ENCODE results near the gene PDP2. TPM values are rescaled to one million over a fixed set of nuclear protein-coding genes. Genes with fewer than 3 reads are reported as not detected.
A peak's percentile ranks its signal among the peaks of the same experiment; 100 is the strongest.

The PDP2 gene
- total and polyA plus RNA-seq, 5 experiments from 2014 or later = 1.2 to 11.3 (median 1.8) TPM

DNA sequence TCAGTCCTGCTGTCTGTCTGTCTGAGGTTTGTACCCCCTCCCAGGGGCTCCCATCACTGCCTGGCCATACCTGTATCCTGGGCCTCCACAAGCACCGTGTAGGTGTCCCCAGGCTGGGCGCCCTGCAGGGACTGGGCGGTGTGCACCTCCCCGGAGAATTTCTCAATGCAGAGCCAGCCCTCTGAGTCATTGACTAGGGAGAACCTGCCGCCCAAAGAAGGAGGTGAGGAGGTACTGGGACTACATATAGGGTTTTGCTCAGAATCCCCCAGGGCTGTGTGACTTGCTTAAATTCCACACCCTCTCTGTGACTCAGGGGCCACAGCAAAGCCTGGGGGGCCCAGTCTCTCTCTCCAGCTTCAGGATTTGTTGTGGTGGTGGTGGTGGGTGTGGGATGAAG is 30.8 kb downstream of the PDP2 start:
- no peak for ATAC-seq
- H3K9me3 Mint-ChIP-seq = no peaks in the 10 kb centered on the region
- peaks cover 3 to 5% (median 3%) of the 10 kb centered on the region in 4 donors for H3K4me1 Mint-ChIP-seq
- H3K27ac Mint-ChIP-seq = no peak overlapping the region
- no peak for DNase-seq
- peaks cover 0 to 4% (median 0%) of the 10 kb centered on the region in 5 donors for H3K27me3 Mint-ChIP-seq
- no peaks in the 10 kb centered on the region for H3K36me3 Mint-ChIP-seq
- H3K4me3 Mint-ChIP-seq = no peak overlapping the region
- POLR2A ChIA-PET = interaction anchor here (1.7 kb wide), 1 partner anchor 23 kb away, joined by 3 read pairs; the partner anchor contains the start of gene CIAO2B

- H3K27me3 Mint-ChIP-seq = peaks cover 0 to 4% (median 0%) of the 10 kb centered on the region in 5 donors
- no peak overlapping the region for H3K27ac Mint-ChIP-seq
- no peaks in the 10 kb centered on the region for H3K9me3 Mint-ChIP-seq
- DNase-seq (no peak), ATAC-seq (no peak)
- POLR2A ChIA-PET = no interaction called here
- H3K4me1 Mint-ChIP-seq = no peaks in the 10 kb centered on the region
- H3K4me3 Mint-ChIP-seq = no peak overlapping the region
- H3K36me3 Mint-ChIP-seq = no peaks in the 10 kb centered on the region
Observed at GRCh38 chr16:66911801-66912200, 31.5 kb downstream of the PDP2 start.

DNA sequence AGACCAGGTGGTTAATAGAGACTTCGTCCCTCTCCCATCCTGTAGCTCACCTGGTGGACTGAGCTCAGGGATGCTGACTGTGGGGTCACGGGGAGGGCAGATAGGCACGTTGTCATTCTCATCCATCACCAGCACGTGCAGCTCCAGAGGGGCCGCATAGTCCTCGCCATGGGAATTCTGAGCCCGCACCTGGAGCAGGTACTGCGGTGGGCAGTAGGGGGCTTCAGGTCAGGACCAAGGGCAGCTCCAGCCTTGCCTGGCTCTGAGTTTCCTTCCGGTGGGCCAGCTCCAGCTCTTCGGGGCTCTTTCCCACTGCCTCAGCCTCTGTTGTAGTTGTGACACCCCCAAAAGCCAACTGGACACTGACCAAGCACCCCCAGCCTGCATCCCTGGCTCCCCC is 32.8 kb downstream of the PDP2 start:
- no peak overlapping the region for H3K4me3 Mint-ChIP-seq
- ATAC-seq = no peak
- no peaks in the 10 kb centered on the region for H3K4me1 Mint-ChIP-seq
- no peaks in the 10 kb centered on the region for H3K9me3 Mint-ChIP-seq
- no peak for DNase-seq
- no peaks in the 10 kb centered on the region for H3K36me3 Mint-ChIP-seq
- H3K27me3 Mint-ChIP-seq = peaks cover 0 to 4% (median 1%) of the 10 kb centered on the region in 5 donors
- POLR2A ChIA-PET = interaction anchor here (0.6 kb wide), 1 partner anchor 44 kb away, joined by 3 read pairs; no protein-coding TSS in a partner anchor
- no peak overlapping the region for H3K27ac Mint-ChIP-seq

DNA sequence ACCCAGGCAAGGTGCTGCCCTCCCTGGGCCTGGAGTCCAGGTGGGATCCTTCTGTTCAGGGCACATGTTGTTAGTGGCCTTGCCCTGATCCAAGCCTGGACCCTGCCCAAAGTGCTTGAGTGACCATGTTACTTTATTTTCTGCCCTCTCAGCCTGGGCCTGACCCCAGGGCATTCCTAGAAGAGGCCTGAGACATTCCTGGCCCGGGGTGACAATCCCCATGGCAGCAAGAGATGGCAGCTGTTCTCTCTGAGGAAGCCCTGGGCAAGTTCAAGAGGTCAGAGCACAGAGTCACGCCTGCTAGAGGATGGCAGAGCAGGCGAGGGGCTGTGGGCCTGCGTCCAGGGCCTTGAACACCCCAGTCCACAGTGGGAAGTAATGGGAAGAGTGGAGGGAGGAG is 33.4 kb downstream of the PDP2 start:
- Mint-ChIP-seq H3K36me3 (no peaks in the 10 kb centered on the region), H3K9me3 (no peaks in the 10 kb centered on the region), H3K4me3 (no peak overlapping the region), H3K27me3 (peaks cover 0 to 4% (median 1%) of the 10 kb centered on the region in 5 donors), H3K27ac (peak overlapping the region in 1 of 10 donors; percentile 25), H3K4me1 (no peaks in the 10 kb centered on the region)
- ATAC-seq = no peak
- POLR2A ChIA-PET = no interaction called here
- no peak for DNase-seq

DNA sequence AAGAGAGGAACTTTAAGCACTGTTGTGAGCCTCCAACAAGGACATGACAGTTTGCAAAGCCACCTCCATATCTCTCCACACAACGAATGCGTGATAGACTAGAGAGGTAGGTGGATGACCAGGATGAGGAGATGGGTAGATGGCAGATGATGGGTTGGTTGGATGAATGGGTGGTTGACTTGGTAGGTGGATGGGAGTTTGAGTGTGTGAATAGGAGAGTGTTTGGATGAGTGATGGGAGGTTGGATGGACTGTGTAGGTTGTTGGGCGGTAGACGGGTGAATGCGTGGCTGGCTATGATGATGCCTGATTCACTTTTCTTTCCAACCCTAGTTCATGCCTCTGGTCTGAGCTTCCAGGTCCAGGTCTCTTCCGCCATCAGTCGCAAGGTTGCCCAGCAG is 34.2 kb downstream of the PDP2 start:
- Mint-ChIP-seq H3K4me1 (no peaks in the 10 kb centered on the region), H3K27ac (no peak overlapping the region), H3K27me3 (peaks cover 1 to 8% (median 7%) of the 10 kb centered on the region in 5 donors), H3K36me3 (no peaks in the 10 kb centered on the region), H3K4me3 (no peak overlapping the region), H3K9me3 (no peaks in the 10 kb centered on the region)
- DNase-seq = no peak
- POLR2A ChIA-PET = no interaction called here
- ATAC-seq = no peak

DNA sequence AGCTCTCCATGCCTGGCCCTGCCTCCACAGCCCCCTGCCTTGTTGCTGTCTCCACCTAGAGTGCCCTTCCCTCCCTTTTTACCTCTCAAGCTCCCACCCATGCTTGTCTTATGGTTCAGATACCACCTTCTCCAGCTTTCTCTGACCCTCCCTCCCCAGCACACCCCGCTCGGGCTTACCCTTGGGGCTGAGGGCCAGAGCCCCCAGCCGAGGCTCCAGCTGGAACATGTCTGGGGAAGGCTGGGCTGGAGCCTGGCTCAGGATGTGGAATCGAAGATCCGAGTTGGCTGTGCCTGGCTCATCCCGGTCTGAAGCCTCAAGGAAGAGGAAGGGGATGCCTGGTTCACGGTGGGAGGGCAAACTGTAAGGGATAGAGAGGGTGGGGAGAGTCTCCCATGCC is 34.7 kb downstream of the PDP2 start:
- POLR2A ChIA-PET = no interaction called here
- Mint-ChIP-seq H3K27ac (no peak overlapping the region), H3K4me3 (no peak overlapping the region), H3K9me3 (no peaks in the 10 kb centered on the region), H3K4me1 (no peaks in the 10 kb centered on the region), H3K36me3 (no peaks in the 10 kb centered on the region), H3K27me3 (peaks cover 1 to 11% (median 7%) of the 10 kb centered on the region in 5 donors)
- DNase-seq = no peak
- no peak for ATAC-seq

- H3K27me3 Mint-ChIP-seq = peaks cover 4 to 17% (median 7%) of the 10 kb centered on the region in 5 donors
- no peak for DNase-seq
- H3K4me1 Mint-ChIP-seq = no peaks in the 10 kb centered on the region
- no peaks in the 10 kb centered on the region for H3K36me3 Mint-ChIP-seq
- H3K4me3 Mint-ChIP-seq = no peak overlapping the region
- ATAC-seq = no peak
- no peak overlapping the region for H3K27ac Mint-ChIP-seq
- POLR2A ChIA-PET = no interaction called here
- H3K9me3 Mint-ChIP-seq = no peaks in the 10 kb centered on the region
Observed at GRCh38 chr16:66916518-66916917, 36.2 kb downstream of the PDP2 start.

DNA sequence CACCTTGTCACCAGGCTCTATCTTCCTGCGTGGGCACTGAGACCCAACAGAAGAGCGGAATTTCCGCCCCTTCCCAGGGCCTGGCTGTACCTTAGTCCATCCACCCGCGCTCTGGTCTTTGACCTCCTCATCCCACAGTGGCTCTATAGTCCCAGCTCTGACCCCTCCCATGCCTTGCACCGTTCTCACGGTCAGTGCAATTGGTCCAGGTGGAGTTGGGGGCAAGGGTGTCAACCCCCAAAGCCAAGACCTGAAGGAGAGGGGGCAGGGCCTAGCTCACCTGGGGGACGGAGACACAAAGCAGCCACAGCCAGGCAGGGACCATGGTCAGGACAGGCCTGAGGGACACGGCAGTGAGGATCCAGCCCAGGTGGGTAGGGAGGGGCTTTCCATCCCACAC is 37.4 kb downstream of the PDP2 start:
- Mint-ChIP-seq H3K9me3 (no peaks in the 10 kb centered on the region), H3K4me3 (no peak overlapping the region), H3K36me3 (no peaks in the 10 kb centered on the region), H3K27ac (no peak overlapping the region), H3K4me1 (no peaks in the 10 kb centered on the region), H3K27me3 (peaks cover 4 to 17% (median 7%) of the 10 kb centered on the region in 5 donors)
- POLR2A ChIA-PET = no interaction called here
- DNase-seq (no peak), ATAC-seq (no peak)

GRCh38 chr16:66918355-66918754 is 38.0 kb downstream of the PDP2 start:
- H3K27ac Mint-ChIP-seq = peak overlapping the region in 1 of 10 donors; percentile 59
- POLR2A ChIA-PET = no interaction called here
- H3K36me3 Mint-ChIP-seq = no peaks in the 10 kb centered on the region

DNA sequence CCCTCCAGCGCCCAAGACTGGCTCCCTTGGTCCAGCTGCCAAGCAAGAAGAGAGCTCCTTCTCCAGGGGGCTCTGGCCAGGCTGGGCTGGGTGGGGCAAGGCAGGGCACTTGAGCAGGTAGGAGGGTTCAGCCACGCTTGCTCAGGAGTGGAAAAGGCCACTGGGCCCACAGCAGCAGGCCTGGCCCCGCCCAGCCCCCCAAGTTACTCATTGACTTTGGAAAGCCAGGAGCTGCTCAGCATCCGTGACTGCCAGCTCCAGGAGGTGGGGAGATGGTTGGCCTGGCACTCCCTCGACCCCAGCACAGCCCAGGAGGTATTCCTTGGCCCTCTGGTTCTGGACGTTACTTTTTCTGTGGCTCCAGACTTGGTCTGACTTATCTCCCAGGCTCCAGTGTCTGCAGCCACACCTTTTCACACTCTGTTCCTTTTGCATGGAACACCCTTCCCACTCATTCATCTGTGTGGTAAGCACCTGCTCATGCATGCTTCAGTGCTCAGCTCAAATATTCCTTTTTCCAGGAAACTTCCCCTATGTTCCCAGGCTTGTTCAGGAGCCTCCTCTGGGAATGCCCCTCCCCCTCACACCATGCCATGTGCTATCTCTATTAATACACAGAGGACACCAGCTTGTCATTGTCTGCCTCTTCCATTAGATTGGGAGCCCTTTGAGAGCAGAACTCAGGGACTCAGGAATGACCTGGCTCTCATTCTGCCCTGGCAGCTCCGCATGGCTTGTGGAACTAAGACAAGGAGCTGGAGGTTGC is 38.7 kb downstream of the PDP2 start, which contains the start of gene CDH16:
TSS of gene CDH16 (minus strand) at position 83 of the 766 bp plus-strand sequence. CDS start 820 bp downstream, outside the sequence.
- H3K27ac Mint-ChIP-seq = peak within 1 kb of the TSS in 2 of 10 donors; percentile 46 to 59
- peaks cover 0 to 3% (median 0%) of the 10 kb centered on the region in 3 donors for H3K36me3 Mint-ChIP-seq
- H3K4me1 Mint-ChIP-seq = peaks cover 0 to 6% (median 0%) of the 10 kb centered on the region in 4 donors
- H3K4me3 Mint-ChIP-seq = peak within 1 kb of the TSS in 1 of 10 donors; percentile 14
- no peaks in the 10 kb centered on the region for H3K9me3 Mint-ChIP-seq
- DNase-seq (no peak), ATAC-seq (no peak)
- H3K27me3 Mint-ChIP-seq = peaks cover 11 to 29% (median 17%) of the 10 kb centered on the region in 5 donors
- POLR2A ChIA-PET = interaction anchor here (0.9 kb wide), 1 partner anchor 11 kb away, joined by 4 read pairs; no protein-coding TSS in a partner anchor

More at GRCh38 chr16:66918355-66918754, 38.0 kb downstream of the PDP2 start:
- H3K9me3 Mint-ChIP-seq = no peaks in the 10 kb centered on the region
- H3K4me3 Mint-ChIP-seq = peak overlapping the region in 1 of 10 donors; percentile 14
- peaks cover 6 to 23% (median 11%) of the 10 kb centered on the region in 5 donors for H3K27me3 Mint-ChIP-seq
- DNase-seq (no peak), ATAC-seq (no peak)
- H3K4me1 Mint-ChIP-seq = no peaks in the 10 kb centered on the region

DNA sequence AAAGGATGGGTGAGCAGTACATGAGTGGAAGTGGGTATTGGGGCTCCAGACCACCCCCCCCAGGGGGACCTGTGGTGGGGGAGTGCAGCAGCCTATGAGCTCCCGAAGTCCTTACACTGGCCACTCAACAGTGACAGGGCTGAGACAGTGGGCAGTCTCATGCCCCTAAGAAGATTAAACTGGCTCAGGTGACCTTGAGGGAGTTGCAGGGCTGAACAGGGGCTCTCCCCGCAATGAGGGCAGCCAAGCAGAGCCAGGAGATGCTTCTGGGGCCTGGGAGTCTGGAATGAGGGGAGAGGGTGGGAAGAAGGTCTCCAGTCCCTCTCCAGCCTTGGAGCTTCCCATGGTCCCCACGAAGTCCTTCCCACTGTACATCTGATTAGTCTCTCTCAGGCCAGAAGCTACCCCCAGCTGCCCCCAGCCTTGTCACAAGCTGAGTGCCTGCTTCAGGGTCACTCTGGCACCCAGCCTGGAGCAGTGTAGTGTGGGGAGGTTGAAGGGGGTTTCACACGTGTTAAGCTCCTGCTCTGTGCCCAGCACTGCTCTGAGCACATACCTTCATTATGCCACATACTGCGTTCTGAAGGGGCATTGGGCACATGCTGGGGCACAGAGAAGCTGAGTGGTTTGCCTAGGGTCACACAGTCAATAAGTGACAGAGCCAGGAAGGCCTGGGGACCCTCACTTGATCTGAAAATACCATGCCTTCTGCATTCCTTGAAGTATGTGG is 39.4 kb downstream of the PDP2 start:
- DNase-seq = no peak
- no peak for ATAC-seq
- Mint-ChIP-seq H3K9me3 (no peaks in the 10 kb centered on the region), H3K27ac (no peak overlapping the region), H3K27me3 (peaks cover 13 to 36% (median 18%) of the 10 kb centered on the region in 5 donors), H3K4me3 (no peak overlapping the region), H3K36me3 (peaks cover 0 to 3% (median 0%) of the 10 kb centered on the region in 3 donors), H3K4me1 (peaks cover 0 to 7% (median under 1%) of the 10 kb centered on the region in 4 donors)
- POLR2A ChIA-PET = interaction anchor here (0.9 kb wide), 1 partner anchor 11 kb away, joined by 4 read pairs; no protein-coding TSS in a partner anchor

- no peak for ATAC-seq
- no peak overlapping the region for H3K4me3 Mint-ChIP-seq
Observed at GRCh38 chr16:66920299-66920590, 39.9 kb downstream of the PDP2 start.

More at GRCh38 chr16:66920299-66920590, 39.9 kb downstream of the PDP2 start:
- no peaks in the 10 kb centered on the region for H3K9me3 Mint-ChIP-seq
- POLR2A ChIA-PET = no interaction called here
- peaks cover 13 to 36% (median 19%) of the 10 kb centered on the region in 5 donors for H3K27me3 Mint-ChIP-seq
- DNase-seq = no peak
- H3K27ac Mint-ChIP-seq = no peak overlapping the region
- peaks cover under 1 to 7% (median 1%) of the 10 kb centered on the region in 4 donors for H3K4me1 Mint-ChIP-seq
- H3K36me3 Mint-ChIP-seq = peaks cover 0 to 3% (median 0%) of the 10 kb centered on the region in 3 donors

Measured in naive thymus-derived CD8-positive, alpha-beta T cell (primary cell).